Hepatic stellate cell (primary cell): ENCODE data around the gene FZD2.
"Not testable (repeated sequence)": the region's sequence is repeated elsewhere in the genome, so short reads cannot be mapped to it uniquely, and the experiment has no call there.

Experiments used
- DNase-seq: peaks from one replicate; pipeline ENCODE4 v3.0.0; 2011; ENCODE audit warnings: low spot score

FZD2 gene

GRCh38 chr17:44546671-44547606 lies 10.3 kb upstream of the FZD2 start:
- peak; percentile 64 for DNase-seq

GRCh38 chr17:44547625-44548267 lies 9.5 kb upstream of the FZD2 start:
- no peak for DNase-seq

- DNase-seq, result no peak
Measured at GRCh38 chr17:44548376-44549230, 8.7 kb upstream of the FZD2 start.

- DNase-seq, result no peak
Measured at GRCh38 chr17:44549686-44550085, 7.6 kb upstream of the FZD2 start.

GRCh38 chr17:44552361-44552760 lies 4.9 kb upstream of the FZD2 start:
- DNase-seq, result no peak

- no peak for DNase-seq
Measured at GRCh38 chr17:44555099-44555498, 2.2 kb upstream of the FZD2 start.

GRCh38 chr17:44556166-44556831 lies 985 bp upstream of the FZD2 start:
- peak; percentile 50 for DNase-seq

GRCh38 chr17:44557651-44558285 lies 484 bp downstream of the FZD2 start:
- DNase-seq, result peak; percentile 44

GRCh38 chr17:44558334-44558709 lies 1.0 kb downstream of the FZD2 start:
- no peak for DNase-seq

GRCh38 chr17:44558710-44559633 lies 1.7 kb downstream of the FZD2 start:
- no peak for DNase-seq

- DNase-seq, result no peak
Measured at GRCh38 chr17:44559634-44560554, 2.6 kb downstream of the FZD2 start.

- no peak for DNase-seq
Measured at GRCh38 chr17:44561237-44561623, 3.9 kb downstream of the FZD2 start.

- DNase-seq, result no peak
Measured at GRCh38 chr17:44564429-44564828, 7.1 kb downstream of the FZD2 start.

- DNase-seq, result no peak
Measured at GRCh38 chr17:44565866-44566443, 8.7 kb downstream of the FZD2 start.

GRCh38 chr17:44568311-44568944 lies 11.1 kb downstream of the FZD2 start:
- DNase-seq, result not testable (repeated sequence)

GRCh38 chr17:44568945-44569858 lies 11.9 kb downstream of the FZD2 start:
- DNase-seq, result no peak

GRCh38 chr17:44572801-44573200 lies 15.5 kb downstream of the FZD2 start:
- DNase-seq, result no peak
